GM12874 (cell line): Measurements from ENCODE around the gene LIN7A.

Experiments
- TF ChIP-seq, protein P1 (sequence below): IDR thresholded peaks from 2 replicates; pipeline ENCODE4 v1.5.1; 2011; ENCODE audit warnings: low read depth, mild to moderate bottlenecking, control low read depth, low read length, moderate library complexity; ENCODE audit not compliant: insufficient read depth

Gene LIN7A

DNA sequence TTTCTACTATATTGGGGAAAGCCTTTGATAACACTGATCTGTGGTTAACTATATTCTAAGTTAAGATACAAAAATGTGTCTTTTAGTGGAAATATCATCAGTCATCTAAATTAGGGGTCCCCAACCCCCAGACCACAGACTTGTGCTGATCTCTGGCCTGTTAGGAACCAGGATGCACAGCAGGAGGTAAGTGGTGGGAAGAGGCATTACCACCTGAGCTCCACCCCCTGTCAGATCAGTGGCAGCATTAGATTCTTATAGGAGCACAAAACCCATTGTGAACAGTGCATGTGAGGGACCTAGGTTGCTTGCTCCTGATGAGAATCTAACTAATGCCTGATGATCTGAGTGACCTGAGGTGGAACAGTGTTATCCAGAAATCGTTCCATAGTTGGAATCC lies 28.3 kb upstream of the LIN7A start:
- TF ChIP-seq, protein P1, sequence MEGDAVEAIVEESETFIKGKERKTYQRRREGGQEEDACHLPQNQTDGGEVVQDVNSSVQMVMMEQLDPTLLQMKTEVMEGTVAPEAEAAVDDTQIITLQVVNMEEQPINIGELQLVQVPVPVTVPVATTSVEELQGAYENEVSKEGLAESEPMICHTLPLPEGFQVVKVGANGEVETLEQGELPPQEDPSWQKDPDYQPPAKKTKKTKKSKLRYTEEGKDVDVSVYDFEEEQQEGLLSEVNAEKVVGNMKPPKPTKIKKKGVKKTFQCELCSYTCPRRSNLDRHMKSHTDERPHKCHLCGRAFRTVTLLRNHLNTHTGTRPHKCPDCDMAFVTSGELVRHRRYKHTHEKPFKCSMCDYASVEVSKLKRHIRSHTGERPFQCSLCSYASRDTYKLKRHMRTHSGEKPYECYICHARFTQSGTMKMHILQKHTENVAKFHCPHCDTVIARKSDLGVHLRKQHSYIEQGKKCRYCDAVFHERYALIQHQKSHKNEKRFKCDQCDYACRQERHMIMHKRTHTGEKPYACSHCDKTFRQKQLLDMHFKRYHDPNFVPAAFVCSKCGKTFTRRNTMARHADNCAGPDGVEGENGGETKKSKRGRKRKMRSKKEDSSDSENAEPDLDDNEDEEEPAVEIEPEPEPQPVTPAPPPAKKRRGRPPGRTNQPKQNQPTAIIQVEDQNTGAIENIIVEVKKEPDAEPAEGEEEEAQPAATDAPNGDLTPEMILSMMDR: no peak

- TF ChIP-seq, protein P1: no peak
These were observed 20.4 kb upstream of the LIN7A start for GRCh38 chr12:80958162-80958561.

DNA sequence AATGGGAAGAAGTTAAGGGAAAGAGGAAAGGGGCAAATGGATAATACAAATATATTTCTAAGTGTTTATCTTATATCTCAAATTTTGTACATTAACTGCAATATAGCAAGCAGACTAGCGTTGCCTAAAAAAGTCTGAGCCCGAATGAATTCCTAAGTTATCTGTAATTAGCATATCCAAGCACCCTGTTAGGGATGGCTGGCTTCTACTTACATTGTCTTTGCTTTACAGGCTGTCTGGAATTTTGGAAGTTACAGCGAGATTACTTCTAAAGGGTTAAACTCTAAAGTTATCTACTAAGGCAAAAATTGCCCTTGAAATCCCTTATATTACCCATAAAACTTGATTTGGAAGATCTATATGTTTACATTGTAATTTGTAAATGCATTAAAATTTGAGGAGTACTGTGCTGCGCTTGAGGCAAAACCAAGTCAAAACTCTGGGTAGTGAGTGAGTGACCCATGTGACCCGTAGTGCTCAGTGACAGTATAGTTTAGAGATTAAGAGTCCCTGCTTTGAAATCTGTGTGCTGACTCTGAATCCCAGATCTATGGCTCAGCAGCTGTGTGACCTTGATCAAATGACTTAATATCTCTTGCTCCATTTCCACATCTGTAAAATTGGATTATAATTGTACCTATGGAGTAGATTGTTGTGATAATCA lies 17.3 kb upstream of the LIN7A start:
- TF ChIP-seq, protein P1: no peak

DNA sequence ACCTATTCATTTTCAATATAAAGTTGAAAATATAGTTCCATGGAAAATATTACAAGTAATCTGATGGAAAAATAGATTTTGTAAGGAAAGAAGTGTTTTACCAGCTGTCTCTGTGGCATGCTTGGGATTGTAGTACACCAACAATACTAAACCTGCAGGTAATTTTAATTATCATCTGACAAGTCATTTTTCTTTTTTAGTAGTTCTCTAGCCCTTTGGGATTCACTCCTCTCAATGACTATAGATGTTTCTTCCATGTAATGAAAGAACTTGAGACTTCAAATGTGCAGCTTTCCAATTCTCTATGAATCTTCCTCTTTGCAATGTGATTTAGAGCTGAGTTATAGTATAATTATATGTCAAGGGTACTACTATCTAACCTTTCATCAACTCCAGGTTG lies 14.7 kb upstream of the LIN7A start:
- TF ChIP-seq, protein P1: no peak

- TF ChIP-seq, protein P1: no peak
These were observed 8.9 kb upstream of the LIN7A start for GRCh38 chr12:80946591-80946990.

DNA sequence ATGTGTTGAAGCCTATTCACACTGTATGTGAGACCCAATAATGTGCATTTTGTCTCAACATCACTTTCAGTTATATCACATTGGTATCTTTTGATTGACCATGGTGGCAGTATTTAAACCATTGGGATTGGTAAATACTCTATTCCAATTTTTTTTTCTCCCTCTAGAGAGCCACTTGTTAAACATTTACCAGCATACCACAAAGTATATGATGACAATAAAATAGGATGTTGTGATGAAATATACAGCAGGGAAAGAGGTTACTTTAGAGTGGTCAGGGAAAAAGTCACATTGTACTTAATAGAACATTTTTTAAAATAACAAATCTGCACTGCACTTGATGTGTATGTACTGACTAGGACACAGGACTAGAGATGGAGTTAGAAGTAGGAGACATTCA lies 5.6 kb upstream of the LIN7A start:
- TF ChIP-seq, protein P1: no peak

DNA sequence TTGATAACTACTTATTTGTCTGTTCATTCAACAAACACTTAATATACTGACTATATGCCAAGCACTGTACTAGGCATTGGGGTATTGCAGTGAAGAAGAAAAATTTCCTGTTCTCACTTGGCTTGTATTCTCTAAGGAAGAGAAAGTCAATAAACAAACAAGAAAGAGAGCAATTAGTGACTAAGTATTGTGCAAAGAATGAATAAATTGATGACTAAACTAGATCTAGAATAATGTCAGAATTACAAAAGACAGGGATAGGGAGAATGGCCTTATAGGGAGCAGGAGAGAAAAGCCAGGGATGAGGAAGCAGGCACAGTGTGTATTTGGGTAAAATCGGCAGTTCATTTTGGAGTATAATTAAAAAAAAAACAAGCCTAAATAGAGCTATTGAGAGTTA lies 4.2 kb upstream of the LIN7A start:
- TF ChIP-seq, protein P1: no peak
